Natural killer cell (primary cell): ENCODE measurements around the gene FOXJ2. TPM values are rescaled to one million over a fixed set of nuclear protein-coding genes. Genes with fewer than 3 reads are reported as not detected.
A peak's percentile ranks its signal among the peaks of the same experiment; 100 is the strongest.

Experiments
- ATAC-seq, 3 donors: fragments of 150-1000 bp in 2 of 3; fragments of 200-7000 bp in 1 of 3; cut with Tn5 transposase; 1 replicate in 1 of 3; 2 replicates in 2 of 3; pipeline ENCODE4 v1.10.0; 2021; ENCODE audit warnings: mild to moderate bottlenecking in 2 of 3, moderate library complexity in 2 of 3
- DNase-seq, 2 donors: peaks; one replicate each; pipeline versions ENCODE4 v3.0.0 to v3.0.0-alpha.2; 2013 to 2021; ENCODE audit warnings: mixed read lengths in 1 of 2
- H3K27ac ChIP-seq: one replicate; pipeline ENCODE4 v1.5.1; 2013; ENCODE audit warnings: mild to moderate bottlenecking, low read length
- H3K27me3 ChIP-seq: one replicate; pipeline ENCODE4 v1.6.1; 2013; ENCODE audit warnings: low read length; ENCODE audit not compliant: control insufficient read depth, insufficient read depth
- H3K36me3 ChIP-seq: one replicate; pipeline ENCODE4 v1.6.1; 2013; ENCODE audit warnings: low read length; ENCODE audit not compliant: control insufficient read depth, insufficient read depth
- H3K4me1 ChIP-seq: one replicate; pipeline ENCODE4 v1.6.1; 2013; ENCODE audit warnings: low read length; ENCODE audit not compliant: control insufficient read depth, insufficient read depth
- H3K4me3 ChIP-seq: one replicate; pipeline ENCODE4 v1.5.1; 2013; ENCODE audit warnings: low read length
- H3K9me3 ChIP-seq: one replicate; pipeline ENCODE4 v1.6.1; 2013; ENCODE audit warnings: low read length; ENCODE audit not compliant: control insufficient read depth, insufficient read depth
- H3K27ac Mint-ChIP-seq, 2 donors: one replicate each; pipeline ENCODE4 v1.8.0; 2022; ENCODE audit warnings: mild to moderate bottlenecking in 2 of 2, mixed read lengths in 2 of 2, moderate library complexity in 1 of 2
- H3K27me3 Mint-ChIP-seq, 2 donors: one replicate each; pipeline ENCODE4 v1.8.0; 2022; ENCODE audit warnings: low read depth in 2 of 2, mixed read lengths in 2 of 2
- H3K36me3 Mint-ChIP-seq: one replicate; pipeline ENCODE4 v1.8.0; 2022; ENCODE audit warnings: mixed read lengths
- H3K4me1 Mint-ChIP-seq, 2 donors: one replicate each; pipeline ENCODE4 v1.8.0; 2022; ENCODE audit warnings: mixed read lengths in 2 of 2
- H3K4me3 Mint-ChIP-seq: one replicate; pipeline ENCODE4 v1.8.0; 2022; ENCODE audit warnings: mild to moderate bottlenecking, moderate library complexity, mixed read lengths
- H3K9me3 Mint-ChIP-seq, 2 donors: one replicate each; pipeline ENCODE4 v1.8.0; 2022; ENCODE audit warnings: mixed read lengths in 2 of 2
- WGBS: methylation state at CpG from one replicate; pipeline ENCODE4 v1.1.7; 2013; ENCODE audit warnings: missing lambda C conversion rate; ENCODE audit not compliant: insufficient coverage; 5-methylcytosine and 5-hydroxymethylcytosine counted together
- intact Hi-C: fragments of 100-400 bp; cut with micrococcal nuclease; formaldehyde crosslinking; loops from one replicate; pipeline ENCODE4 v1.14.2; 2022
- total RNA-seq, 4 donors: library from RNA; stranded (reverse); fragments of 120-200 nt in 1 of 4; gene quantifications; one replicate each; pipeline versions ENCODE4 v1.2.3 to v1.2.4, GENCODE V29; 2013 to 2022
- TF ChIP-seq, protein P1 (sequence below): fragments of 200-600 bp; IDR thresholded peaks from one replicate; pipeline ENCODE4 v1.8.0; 2022; ENCODE audit warnings: antibody characterized with exemption

Gene FOXJ2
- total RNA-seq, 3 donors from 2014 or later (not counting 1 experiment from before 2014, with no cell fraction given) = 27.8 to 28.5 (median 28.4) TPM

DNA sequence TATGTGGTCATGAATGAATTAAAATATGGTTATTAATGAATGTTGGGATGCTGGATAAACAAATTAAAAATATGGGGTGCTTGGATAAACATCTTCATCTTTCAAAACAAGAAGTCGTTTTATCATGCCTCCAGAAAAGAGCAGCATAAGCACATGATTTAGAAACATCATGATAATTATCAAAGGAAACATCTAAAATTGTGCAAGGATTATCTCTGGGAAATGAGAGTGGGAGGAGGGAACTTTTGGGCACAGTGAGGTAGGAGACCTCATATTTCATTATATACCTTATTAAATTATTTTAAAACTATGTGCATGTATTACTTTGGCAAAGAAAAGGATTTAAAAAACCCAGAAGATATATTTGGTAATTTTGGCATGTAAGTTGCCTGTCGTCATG is 24.8 kb downstream of the FOXJ2 start:
- Mint-ChIP-seq H3K4me3 (no peak overlapping the region), H3K27ac (peak overlapping the region; percentile 22 to 65), H3K27me3 (no peaks in the 10 kb centered on the region), H3K36me3 (peaks cover 18% of the 10 kb centered on the region), H3K4me1 (peaks cover 0 to 5% of the 10 kb centered on the region in 2 donors), H3K9me3 (no peaks in the 10 kb centered on the region)
- intact Hi-C loops = no loop called here
- DNase-seq (no peak), ATAC-seq (no peak)
- TF ChIP-seq, protein P1, sequence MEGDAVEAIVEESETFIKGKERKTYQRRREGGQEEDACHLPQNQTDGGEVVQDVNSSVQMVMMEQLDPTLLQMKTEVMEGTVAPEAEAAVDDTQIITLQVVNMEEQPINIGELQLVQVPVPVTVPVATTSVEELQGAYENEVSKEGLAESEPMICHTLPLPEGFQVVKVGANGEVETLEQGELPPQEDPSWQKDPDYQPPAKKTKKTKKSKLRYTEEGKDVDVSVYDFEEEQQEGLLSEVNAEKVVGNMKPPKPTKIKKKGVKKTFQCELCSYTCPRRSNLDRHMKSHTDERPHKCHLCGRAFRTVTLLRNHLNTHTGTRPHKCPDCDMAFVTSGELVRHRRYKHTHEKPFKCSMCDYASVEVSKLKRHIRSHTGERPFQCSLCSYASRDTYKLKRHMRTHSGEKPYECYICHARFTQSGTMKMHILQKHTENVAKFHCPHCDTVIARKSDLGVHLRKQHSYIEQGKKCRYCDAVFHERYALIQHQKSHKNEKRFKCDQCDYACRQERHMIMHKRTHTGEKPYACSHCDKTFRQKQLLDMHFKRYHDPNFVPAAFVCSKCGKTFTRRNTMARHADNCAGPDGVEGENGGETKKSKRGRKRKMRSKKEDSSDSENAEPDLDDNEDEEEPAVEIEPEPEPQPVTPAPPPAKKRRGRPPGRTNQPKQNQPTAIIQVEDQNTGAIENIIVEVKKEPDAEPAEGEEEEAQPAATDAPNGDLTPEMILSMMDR = no peak
- Histone ChIP-seq H3K27me3 (no peaks in the 10 kb centered on the region), H3K36me3 (peaks cover 25% of the 10 kb centered on the region), H3K4me1 (no peaks in the 10 kb centered on the region), H3K9me3 (no peaks in the 10 kb centered on the region), H3K27ac (no peak overlapping the region), H3K4me3 (no peak overlapping the region)
- WGBS = no CpG with 5 or more reads among the region's 2 CpGs

DNA sequence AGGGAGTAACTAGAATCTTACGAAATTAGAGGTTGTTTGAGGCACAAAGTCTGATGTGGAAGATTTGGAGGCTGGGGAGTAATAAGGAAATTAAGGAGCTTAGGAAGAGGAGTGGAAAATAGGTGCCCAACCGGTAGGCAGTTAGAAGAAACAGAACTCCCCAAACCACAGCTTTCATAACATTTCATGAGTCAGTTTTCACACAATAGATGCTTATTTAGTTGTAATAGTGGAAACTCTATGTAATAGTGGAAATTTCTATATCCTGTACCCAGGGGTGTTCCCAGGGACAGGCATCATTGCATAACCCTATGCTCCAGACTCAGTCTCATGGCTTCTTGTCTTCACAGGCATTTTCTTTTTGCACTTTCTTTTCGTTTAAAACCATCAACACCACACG is 25.3 kb downstream of the FOXJ2 start:
- TF ChIP-seq, protein P1 = no peak
- H3K27me3 Mint-ChIP-seq = no peaks in the 10 kb centered on the region
- Histone ChIP-seq H3K36me3 (peaks cover 20% of the 10 kb centered on the region), H3K9me3 (no peaks in the 10 kb centered on the region), H3K4me3 (no peak overlapping the region), H3K4me1 (no peaks in the 10 kb centered on the region), H3K27ac (no peak overlapping the region), H3K27me3 (no peaks in the 10 kb centered on the region)
- peak overlapping the region; percentile 22 to 65 for H3K27ac Mint-ChIP-seq
- no peaks in the 10 kb centered on the region for H3K9me3 Mint-ChIP-seq
- 91% methylated on average over 2 of the region's 4 CpGs for WGBS
- intact Hi-C loops = no loop called here
- peaks cover 18% of the 10 kb centered on the region for H3K36me3 Mint-ChIP-seq
- DNase-seq = no peak
- peaks cover 0 to 5% of the 10 kb centered on the region in 2 donors for H3K4me1 Mint-ChIP-seq
- no peak overlapping the region for H3K4me3 Mint-ChIP-seq
- no peak for ATAC-seq

DNA sequence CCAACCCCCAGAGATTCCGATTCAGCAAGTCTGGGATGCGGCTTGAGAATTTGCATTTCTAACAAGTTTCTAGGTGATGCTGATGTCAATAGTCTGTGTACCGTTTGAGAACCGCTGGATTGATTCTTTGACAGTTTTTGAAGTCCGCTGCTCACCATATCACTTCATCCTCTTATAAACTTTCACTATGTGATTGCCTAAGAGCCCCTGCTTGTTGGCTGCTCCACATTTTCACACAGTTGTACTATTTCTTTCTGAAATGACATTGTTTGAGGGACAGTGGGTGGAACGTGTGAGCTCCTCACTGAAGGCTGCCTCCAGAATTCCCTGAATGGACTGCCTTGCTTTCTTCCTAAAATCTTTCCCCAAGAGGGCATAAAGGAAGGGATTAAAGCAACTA is 26.0 kb downstream of the FOXJ2 start:
- Mint-ChIP-seq H3K36me3 (peaks cover 16% of the 10 kb centered on the region), H3K27me3 (no peaks in the 10 kb centered on the region), H3K9me3 (no peaks in the 10 kb centered on the region), H3K27ac (no peak overlapping the region), H3K4me3 (no peak overlapping the region), H3K4me1 (peaks cover 0 to 9% of the 10 kb centered on the region in 2 donors)
- ATAC-seq (no peak), DNase-seq (no peak)
- H3K36me3 ChIP-seq = peaks cover 13% of the 10 kb centered on the region
- no peak overlapping the region for H3K4me3 ChIP-seq
- no peak overlapping the region for H3K27ac ChIP-seq
- intact Hi-C loops = no loop called here
- TF ChIP-seq, protein P1 = no peak
- H3K27me3 ChIP-seq = no peaks in the 10 kb centered on the region
- WGBS = 99% methylated on average over 6 of the region's 6 CpGs
- H3K9me3 ChIP-seq = no peaks in the 10 kb centered on the region
- no peaks in the 10 kb centered on the region for H3K4me1 ChIP-seq

DNA sequence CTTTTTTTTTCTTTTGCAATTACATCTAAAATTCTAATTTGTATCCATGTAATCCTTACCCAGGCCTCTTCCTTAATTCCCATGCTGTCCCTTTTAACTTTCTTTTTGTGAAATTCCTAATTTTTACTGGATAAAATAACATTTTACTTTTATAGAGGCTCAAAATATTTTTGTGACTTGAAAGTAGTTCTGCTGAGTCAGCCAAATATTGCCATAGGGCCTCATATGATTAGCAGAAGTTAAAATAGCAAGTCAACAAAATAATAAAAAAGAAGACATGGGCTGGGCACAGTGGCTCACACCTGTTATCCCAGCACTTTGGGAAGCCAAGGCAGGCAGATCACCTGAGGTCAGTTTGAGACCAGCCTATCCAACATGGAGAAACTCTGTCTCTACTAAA is 31.6 kb downstream of the FOXJ2 start:
- no peak overlapping the region for H3K27ac ChIP-seq
- TF ChIP-seq, protein P1 = no peak
- H3K27ac Mint-ChIP-seq = peak overlapping the region; percentile 89 to 98

More for the DNA sequence above, 31.6 kb downstream of the FOXJ2 start:
- Histone ChIP-seq H3K27me3 (no peaks in the 10 kb centered on the region), H3K36me3 (peaks cover 3% of the 10 kb centered on the region), H3K9me3 (no peaks in the 10 kb centered on the region), H3K4me1 (peaks cover 13% of the 10 kb centered on the region), H3K4me3 (no peak overlapping the region)
- DNase-seq = no peak
- H3K27me3 Mint-ChIP-seq = no peaks in the 10 kb centered on the region
- peaks cover 8% of the 10 kb centered on the region for H3K36me3 Mint-ChIP-seq
- peaks cover 28 to 29% of the 10 kb centered on the region in 2 donors for H3K4me1 Mint-ChIP-seq
- intact Hi-C loops = no loop called here
- no peak overlapping the region for H3K4me3 Mint-ChIP-seq
- no peak for ATAC-seq
- H3K9me3 Mint-ChIP-seq = no peaks in the 10 kb centered on the region
